Coronary artery (tissue), 2 donors: ENCODE results near the gene TBC1D19.

ENCODE experiments used
- DNase-seq: peaks from one replicate; pipeline ENCODE4 v3.0.0-alpha.2; 2017; ENCODE audit warnings: low spot score
- H3K27ac ChIP-seq, 2 donors: fragments of 200-600 bp; sonication (generic); one replicate each; pipeline ENCODE4 v1.5.1; 2016 to 2019
- H3K4me3 ChIP-seq: fragments of 200-600 bp; sonication (generic); 2 replicates; pipeline ENCODE4 v1.5.1; 2016; ENCODE audit warnings: mild to moderate bottlenecking, moderate library complexity
- TF ChIP-seq, protein P1 (sequence below): fragments of 200-600 bp; sonication (generic); IDR thresholded peaks from one replicate; pipeline ENCODE4 v1.5.1; 2019; ENCODE audit warnings: antibody characterized with exemption

The TBC1D19 gene

DNA sequence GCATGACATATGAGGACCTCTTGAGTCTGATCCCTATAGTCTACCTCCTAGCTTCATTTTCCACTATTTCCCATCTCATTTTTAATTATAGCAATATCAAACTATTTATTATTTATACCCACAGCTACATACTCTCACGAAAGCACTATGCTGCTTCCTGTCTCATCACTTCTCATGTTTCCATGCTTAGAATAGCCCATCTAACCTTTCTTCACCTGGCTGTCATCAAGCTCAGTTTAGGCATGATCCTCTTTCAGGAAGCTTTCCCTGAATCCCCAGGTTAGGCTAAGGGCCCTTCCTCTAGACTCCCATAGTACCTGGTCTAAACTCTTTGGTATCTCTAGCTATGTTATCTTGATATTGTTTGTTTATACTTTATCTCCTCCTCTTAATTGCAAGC, 137.8 kb downstream of the TBC1D19 start:
- H3K4me3 ChIP-seq = no peak overlapping the region
- DNase-seq = no peak
- TF ChIP-seq, protein P1, sequence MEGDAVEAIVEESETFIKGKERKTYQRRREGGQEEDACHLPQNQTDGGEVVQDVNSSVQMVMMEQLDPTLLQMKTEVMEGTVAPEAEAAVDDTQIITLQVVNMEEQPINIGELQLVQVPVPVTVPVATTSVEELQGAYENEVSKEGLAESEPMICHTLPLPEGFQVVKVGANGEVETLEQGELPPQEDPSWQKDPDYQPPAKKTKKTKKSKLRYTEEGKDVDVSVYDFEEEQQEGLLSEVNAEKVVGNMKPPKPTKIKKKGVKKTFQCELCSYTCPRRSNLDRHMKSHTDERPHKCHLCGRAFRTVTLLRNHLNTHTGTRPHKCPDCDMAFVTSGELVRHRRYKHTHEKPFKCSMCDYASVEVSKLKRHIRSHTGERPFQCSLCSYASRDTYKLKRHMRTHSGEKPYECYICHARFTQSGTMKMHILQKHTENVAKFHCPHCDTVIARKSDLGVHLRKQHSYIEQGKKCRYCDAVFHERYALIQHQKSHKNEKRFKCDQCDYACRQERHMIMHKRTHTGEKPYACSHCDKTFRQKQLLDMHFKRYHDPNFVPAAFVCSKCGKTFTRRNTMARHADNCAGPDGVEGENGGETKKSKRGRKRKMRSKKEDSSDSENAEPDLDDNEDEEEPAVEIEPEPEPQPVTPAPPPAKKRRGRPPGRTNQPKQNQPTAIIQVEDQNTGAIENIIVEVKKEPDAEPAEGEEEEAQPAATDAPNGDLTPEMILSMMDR = no peak
- no peak overlapping the region for H3K27ac ChIP-seq

DNA sequence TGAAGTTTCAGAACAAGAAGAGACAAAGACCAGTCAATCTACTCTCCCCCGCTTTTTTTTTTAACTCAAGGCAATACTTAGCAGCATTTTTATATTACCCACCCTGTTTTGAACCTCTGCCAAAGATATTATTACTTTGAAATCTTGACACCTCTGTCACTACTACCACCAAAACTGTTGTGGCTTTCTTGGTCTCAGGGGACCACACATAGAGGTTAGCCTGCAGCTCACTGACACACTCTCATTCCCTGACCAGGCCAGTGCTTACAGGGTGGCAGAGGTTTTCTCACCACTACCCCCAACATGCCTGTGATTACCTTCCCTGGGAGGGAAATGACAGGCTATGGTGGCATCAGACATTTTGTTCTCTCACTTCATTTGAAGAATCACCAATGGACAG, 139.3 kb downstream of the TBC1D19 start:
- TF ChIP-seq, protein P1 = no peak

DNA sequence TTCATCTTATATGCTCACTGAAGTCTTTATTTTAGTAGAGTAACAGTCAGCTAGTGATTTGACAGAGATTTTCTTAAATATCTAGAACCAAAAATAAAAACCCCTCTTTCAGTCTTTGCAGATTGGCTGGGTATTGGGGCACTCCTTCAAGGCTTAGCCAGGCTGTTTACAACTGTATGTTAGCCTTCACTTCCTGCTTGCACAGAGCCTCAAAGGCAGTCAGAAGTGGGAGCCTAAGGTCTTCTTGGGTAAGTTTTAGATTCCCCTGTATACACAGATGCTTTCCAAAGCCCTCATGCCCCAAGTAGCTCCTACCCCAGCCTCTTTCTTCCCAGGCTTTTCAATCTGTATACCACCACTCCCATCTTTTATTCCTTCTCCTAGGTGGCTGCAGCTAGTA, 140.7 kb downstream of the TBC1D19 start:
- H3K4me3 ChIP-seq = no peak overlapping the region
- TF ChIP-seq, protein P1 = no peak
- no peak overlapping the region for H3K27ac ChIP-seq
- DNase-seq = no peak

More for the DNA sequence above, 139.3 kb downstream of the TBC1D19 start:
- DNase-seq = no peak
- Histone ChIP-seq H3K4me3 (no peak overlapping the region), H3K27ac (no peak overlapping the region)

DNA sequence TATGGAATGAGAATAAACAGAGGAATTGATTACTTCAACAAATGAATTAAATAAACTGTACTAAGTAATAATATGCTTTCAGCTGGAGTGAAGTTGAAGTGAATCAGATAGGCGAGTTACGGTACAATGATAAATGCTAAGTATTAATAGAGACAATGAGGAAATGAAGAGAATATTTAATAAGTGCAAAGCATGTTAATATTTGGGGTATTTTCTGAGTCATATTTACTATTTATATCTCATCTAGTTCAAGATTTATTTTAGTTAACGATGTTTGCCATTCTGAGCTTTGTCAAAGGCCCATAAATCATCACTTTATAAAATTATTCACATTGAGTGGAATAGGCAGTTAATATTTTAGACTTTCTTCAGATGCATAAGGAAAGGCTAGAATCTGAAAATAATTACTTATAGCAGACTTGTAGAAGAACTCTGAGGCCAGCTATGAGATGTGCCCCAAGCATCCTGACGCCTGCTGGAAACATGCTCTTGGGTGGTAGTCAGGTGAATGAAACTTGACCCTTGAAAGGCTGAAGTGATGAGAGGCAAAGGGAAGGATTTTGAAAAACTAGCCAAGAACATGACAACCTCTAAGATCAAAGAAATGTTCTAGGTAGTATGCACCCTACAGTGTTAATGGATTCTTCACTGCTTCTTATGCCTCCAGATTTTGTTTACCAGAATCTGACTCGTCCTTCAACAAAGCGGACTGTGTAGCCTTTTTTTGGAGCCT, 142.9 kb downstream of the TBC1D19 start:
- TF ChIP-seq, protein P1 = no peak
- H3K4me3 ChIP-seq = no peak overlapping the region
- no peak for DNase-seq
- no peak overlapping the region for H3K27ac ChIP-seq

DNA sequence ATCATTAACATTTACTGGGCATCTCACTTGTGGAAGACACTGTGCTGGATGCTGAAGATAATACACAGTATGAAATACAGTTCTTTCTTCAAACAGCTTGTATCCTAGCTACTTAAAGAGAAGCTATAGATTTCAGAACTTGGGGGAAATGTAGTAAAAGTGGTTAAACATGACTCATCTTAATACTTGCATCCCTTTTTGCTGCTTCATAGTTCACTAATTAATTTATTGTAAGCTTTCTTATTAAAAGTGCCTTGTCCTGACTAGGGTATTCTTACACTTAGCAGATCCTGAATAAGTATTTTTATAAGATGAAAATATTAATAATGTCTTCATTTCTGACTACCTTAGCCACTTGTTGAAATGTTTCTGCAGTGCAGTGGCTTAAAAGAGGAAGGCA, 144.0 kb downstream of the TBC1D19 start:
- DNase-seq = no peak
- TF ChIP-seq, protein P1 = no peak
- no peak overlapping the region for H3K4me3 ChIP-seq
- no peak overlapping the region for H3K27ac ChIP-seq

DNA sequence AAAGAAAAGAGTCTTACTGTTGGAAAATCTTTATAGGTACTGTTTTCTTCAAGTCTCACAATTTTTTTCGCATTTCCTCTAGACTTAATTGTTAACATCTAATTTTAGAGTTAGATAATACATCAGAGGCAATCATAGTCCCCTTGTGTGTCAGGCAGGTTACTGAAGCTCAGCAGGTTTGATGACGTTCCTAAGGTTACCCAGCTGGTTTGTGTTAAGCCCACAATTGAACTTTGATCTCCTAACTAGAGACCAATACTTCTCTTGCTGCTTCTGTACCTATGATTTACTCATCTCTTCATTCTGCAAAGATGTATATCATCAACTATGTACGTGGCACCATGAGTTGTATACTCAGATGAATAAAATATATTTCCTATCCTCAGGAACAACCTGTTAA, 145.1 kb downstream of the TBC1D19 start:
- Histone ChIP-seq H3K27ac (no peak overlapping the region), H3K4me3 (no peak overlapping the region)
- TF ChIP-seq, protein P1 = no peak
- no peak for DNase-seq

DNA sequence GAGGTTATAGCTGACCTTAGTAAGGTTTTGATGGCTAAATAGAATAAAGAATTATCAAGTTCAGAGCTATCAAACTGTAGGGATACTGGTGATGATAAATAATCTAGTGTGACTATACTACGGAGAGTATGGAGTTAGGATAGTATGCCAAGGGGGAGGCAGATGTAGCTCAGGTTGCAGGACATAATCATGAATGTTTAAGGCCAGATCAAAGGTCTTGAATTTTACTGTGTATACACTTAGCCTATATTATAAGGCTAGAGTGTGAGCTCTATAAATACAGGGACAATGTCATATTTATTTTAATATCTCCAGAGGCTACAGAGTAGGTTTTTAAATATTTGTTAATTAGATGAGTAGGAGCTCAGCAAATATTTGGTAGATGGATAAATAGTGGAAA, 145.7 kb downstream of the TBC1D19 start:
- DNase-seq = no peak
- no peak overlapping the region for H3K4me3 ChIP-seq
- TF ChIP-seq, protein P1 = no peak
- no peak overlapping the region for H3K27ac ChIP-seq
